NT2/D1 (cell line): Measurements from ENCODE around the gene SLC12A8.

Source experiments
- YY1 ChIP-seq: IDR thresholded peaks from 2 replicates; pipeline ENCODE4 v1.6.1; 2011; ENCODE audit not compliant: insufficient read length, insufficient read depth
- ZNF274 ChIP-seq: IDR thresholded peaks from 2 replicates; pipeline ENCODE4 v1.6.1; 2011; ENCODE audit warnings: mild to moderate bottlenecking, low read depth, low read length

- TF ChIP-seq YY1 = no peak
- no peak for TF ChIP-seq ZNF274
Observed at GRCh38 chr3:125214738-125215137, 2.2 kb upstream of the SLC12A8 start.
